ENCODE results near the gene MYO10. TPM values are rescaled to one million over a fixed set of nuclear protein-coding genes. Genes with fewer than 3 reads are reported as not detected.
"Not testable (repeated sequence)": the region's sequence is repeated elsewhere in the genome, so short reads cannot be mapped to it uniquely, and the experiment has no call there.

Gene MYO10
- total RNA-seq, 1 donor from 2014 or later, result 0.26 TPM

- Mint-ChIP-seq H3K4me1 (no peaks in the 10 kb centered on the region), H3K36me3 (ENCODE audit: low read depth) (no peaks in the 10 kb centered on the region), H3K4me3 (no peak overlapping the region), H3K27me3 (no peaks in the 10 kb centered on the region), H3K27ac (no peak overlapping the region), H3K9me3 (no peaks in the 10 kb centered on the region)
- no peak for DNase-seq
- intact Hi-C loops (cut with micrococcal nuclease), result no loop called here
Observed at GRCh38 chr5:16849181-16849580, 86.9 kb downstream of the MYO10 start.

GRCh38 chr5:16844952-16845351, 91.1 kb downstream of the MYO10 start:
- H3K4me1 Mint-ChIP-seq, result no peaks in the 10 kb centered on the region
- no peak overlapping the region for H3K27ac Mint-ChIP-seq
- H3K9me3 Mint-ChIP-seq, result no peaks in the 10 kb centered on the region
- H3K36me3 Mint-ChIP-seq (ENCODE audit: low read depth), result no peaks in the 10 kb centered on the region
- no peak for DNase-seq
- peaks cover 3% of the 10 kb centered on the region for H3K27me3 Mint-ChIP-seq
- intact Hi-C loops (cut with micrococcal nuclease), result no loop called here
- H3K4me3 Mint-ChIP-seq, result no peak overlapping the region

GRCh38 chr5:16842896-16843295, 93.2 kb downstream of the MYO10 start:
- no peaks in the 10 kb centered on the region for H3K36me3 Mint-ChIP-seq (ENCODE audit: low read depth)
- H3K4me3 Mint-ChIP-seq, result no peak overlapping the region
- no peak for DNase-seq
- intact Hi-C loops (cut with micrococcal nuclease), result no loop called here
- H3K27ac Mint-ChIP-seq, result no peak overlapping the region
- H3K27me3 Mint-ChIP-seq, result peaks cover 3% of the 10 kb centered on the region
- H3K9me3 Mint-ChIP-seq, result no peaks in the 10 kb centered on the region
- H3K4me1 Mint-ChIP-seq, result no peaks in the 10 kb centered on the region

- Mint-ChIP-seq H3K27ac (no peak overlapping the region), H3K9me3 (no peaks in the 10 kb centered on the region), H3K27me3 (peaks cover 3% of the 10 kb centered on the region), H3K36me3 (ENCODE audit: low read depth) (no peaks in the 10 kb centered on the region), H3K4me3 (no peak overlapping the region), H3K4me1 (no peaks in the 10 kb centered on the region)
- intact Hi-C loops (cut with micrococcal nuclease), result no loop called here
- no peak for DNase-seq
Observed at GRCh38 chr5:16841416-16841815, 94.7 kb downstream of the MYO10 start.

- no peak overlapping the region for H3K4me3 Mint-ChIP-seq
- intact Hi-C loops (cut with micrococcal nuclease), result no loop called here
- H3K9me3 Mint-ChIP-seq, result no peaks in the 10 kb centered on the region
- no peaks in the 10 kb centered on the region for H3K36me3 Mint-ChIP-seq (ENCODE audit: low read depth)
- no peaks in the 10 kb centered on the region for H3K27me3 Mint-ChIP-seq
- H3K4me1 Mint-ChIP-seq, result no peaks in the 10 kb centered on the region
- no peak for DNase-seq
- no peak overlapping the region for H3K27ac Mint-ChIP-seq
Observed at GRCh38 chr5:16837305-16837704, 98.8 kb downstream of the MYO10 start.

- no peak for DNase-seq
- H3K27me3 Mint-ChIP-seq, result no peaks in the 10 kb centered on the region
- H3K4me1 Mint-ChIP-seq, result no peaks in the 10 kb centered on the region
- intact Hi-C loops (cut with micrococcal nuclease), result no loop called here
- H3K36me3 Mint-ChIP-seq (ENCODE audit: low read depth), result no peaks in the 10 kb centered on the region
- H3K9me3 Mint-ChIP-seq, result no peaks in the 10 kb centered on the region
- H3K4me3 Mint-ChIP-seq, result no peak overlapping the region
- H3K27ac Mint-ChIP-seq, result no peak overlapping the region
Observed at GRCh38 chr5:16834029-16834428, 102.1 kb downstream of the MYO10 start.

- H3K27me3 Mint-ChIP-seq; H3K4me1 Mint-ChIP-seq; H3K9me3 Mint-ChIP-seq; DNase-seq; H3K27ac Mint-ChIP-seq; H3K36me3 Mint-ChIP-seq (ENCODE audit: low read depth); intact Hi-C loops (cut with micrococcal nuclease); H3K4me3 Mint-ChIP-seq: not testable (repeated sequence)
Observed at GRCh38 chr5:16831326-16831725, 104.8 kb downstream of the MYO10 start.

- Mint-ChIP-seq H3K9me3 (no peaks in the 10 kb centered on the region), H3K36me3 (ENCODE audit: low read depth) (no peaks in the 10 kb centered on the region), H3K4me1 (no peaks in the 10 kb centered on the region), H3K4me3 (no peak overlapping the region), H3K27me3 (no peaks in the 10 kb centered on the region), H3K27ac (no peak overlapping the region)
- intact Hi-C loops (cut with micrococcal nuclease), result no loop called here
- no peak for DNase-seq
Observed at GRCh38 chr5:16827755-16828154, 108.3 kb downstream of the MYO10 start.

GRCh38 chr5:16826379-16827125, 109.5 kb downstream of the MYO10 start:
- Mint-ChIP-seq H3K36me3 (ENCODE audit: low read depth) (no peaks in the 10 kb centered on the region), H3K27ac (no peak overlapping the region), H3K27me3 (no peaks in the 10 kb centered on the region), H3K4me1 (no peaks in the 10 kb centered on the region), H3K4me3 (no peak overlapping the region), H3K9me3 (no peaks in the 10 kb centered on the region)
- DNase-seq, result no peak
- intact Hi-C loops (cut with micrococcal nuclease), result no loop called here

- no peak for DNase-seq
- no peaks in the 10 kb centered on the region for H3K27me3 Mint-ChIP-seq
- no peak overlapping the region for H3K4me3 Mint-ChIP-seq
- no peaks in the 10 kb centered on the region for H3K4me1 Mint-ChIP-seq
- no peaks in the 10 kb centered on the region for H3K36me3 Mint-ChIP-seq (ENCODE audit: low read depth)
- intact Hi-C loops (cut with micrococcal nuclease), result no loop called here
- no peaks in the 10 kb centered on the region for H3K9me3 Mint-ChIP-seq
- no peak overlapping the region for H3K27ac Mint-ChIP-seq
Observed at GRCh38 chr5:16819522-16820167, 116.4 kb downstream of the MYO10 start.

- no peak overlapping the region for H3K27ac Mint-ChIP-seq
- no peaks in the 10 kb centered on the region for H3K36me3 Mint-ChIP-seq (ENCODE audit: low read depth)
- no peak for DNase-seq
- no peaks in the 10 kb centered on the region for H3K4me1 Mint-ChIP-seq
- no peaks in the 10 kb centered on the region for H3K9me3 Mint-ChIP-seq
- H3K4me3 Mint-ChIP-seq, result no peak overlapping the region
- intact Hi-C loops (cut with micrococcal nuclease), result no loop called here
- no peaks in the 10 kb centered on the region for H3K27me3 Mint-ChIP-seq
Observed at GRCh38 chr5:16815432-16815831, 120.7 kb downstream of the MYO10 start.

- intact Hi-C loops (cut with micrococcal nuclease), result no loop called here
- H3K9me3 Mint-ChIP-seq, result no peaks in the 10 kb centered on the region
Observed at GRCh38 chr5:16812911-16813310, 123.2 kb downstream of the MYO10 start.

GRCh38 chr5:16812448-16812847, 123.6 kb downstream of the MYO10 start:
- no peak for DNase-seq
- Mint-ChIP-seq H3K27ac (no peak overlapping the region), H3K4me1 (no peaks in the 10 kb centered on the region), H3K4me3 (no peak overlapping the region), H3K36me3 (ENCODE audit: low read depth) (no peaks in the 10 kb centered on the region), H3K9me3 (no peaks in the 10 kb centered on the region), H3K27me3 (no peaks in the 10 kb centered on the region)
- intact Hi-C loops (cut with micrococcal nuclease), result no loop called here

More at GRCh38 chr5:16812911-16813310, 123.2 kb downstream of the MYO10 start:
- Mint-ChIP-seq H3K4me3 (no peak overlapping the region), H3K36me3 (ENCODE audit: low read depth) (no peaks in the 10 kb centered on the region), H3K27ac (no peak overlapping the region), H3K4me1 (no peaks in the 10 kb centered on the region), H3K27me3 (no peaks in the 10 kb centered on the region)
- no peak for DNase-seq

GRCh38 chr5:16810208-16810854, 125.8 kb downstream of the MYO10 start:
- DNase-seq, result no peak
- intact Hi-C loops (cut with micrococcal nuclease), result no loop called here
- no peaks in the 10 kb centered on the region for H3K9me3 Mint-ChIP-seq
- no peaks in the 10 kb centered on the region for H3K27me3 Mint-ChIP-seq
- no peak overlapping the region for H3K27ac Mint-ChIP-seq
- no peak overlapping the region for H3K4me3 Mint-ChIP-seq
- H3K4me1 Mint-ChIP-seq, result no peaks in the 10 kb centered on the region
- H3K36me3 Mint-ChIP-seq (ENCODE audit: low read depth), result no peaks in the 10 kb centered on the region
